GM12875 (cell line): Measurements from ENCODE around the gene CDHR3.
"Not testable (repeated sequence)": the region's sequence is repeated elsewhere in the genome, so short reads cannot be mapped to it uniquely, and the experiment has no call there.

Experiments
- H3K4me3 ChIP-seq: one replicate; pipeline ENCODE4 v1.5.1; 2011; ENCODE audit warnings: low read depth, low read length, control low read depth
- TF ChIP-seq, protein P1 (sequence below): IDR thresholded peaks from 2 replicates; pipeline ENCODE4 v1.5.1; 2011; ENCODE audit warnings: low read depth, mild to moderate bottlenecking, control low read depth, inconsistent platforms, low read length, moderate library complexity, borderline replicate concordance; ENCODE audit not compliant: insufficient read depth

Gene CDHR3

GRCh38 chr7:105996860-105997737 lies 34.0 kb downstream of the CDHR3 start:
- H3K4me3 ChIP-seq: no peak overlapping the region
- TF ChIP-seq, protein P1, sequence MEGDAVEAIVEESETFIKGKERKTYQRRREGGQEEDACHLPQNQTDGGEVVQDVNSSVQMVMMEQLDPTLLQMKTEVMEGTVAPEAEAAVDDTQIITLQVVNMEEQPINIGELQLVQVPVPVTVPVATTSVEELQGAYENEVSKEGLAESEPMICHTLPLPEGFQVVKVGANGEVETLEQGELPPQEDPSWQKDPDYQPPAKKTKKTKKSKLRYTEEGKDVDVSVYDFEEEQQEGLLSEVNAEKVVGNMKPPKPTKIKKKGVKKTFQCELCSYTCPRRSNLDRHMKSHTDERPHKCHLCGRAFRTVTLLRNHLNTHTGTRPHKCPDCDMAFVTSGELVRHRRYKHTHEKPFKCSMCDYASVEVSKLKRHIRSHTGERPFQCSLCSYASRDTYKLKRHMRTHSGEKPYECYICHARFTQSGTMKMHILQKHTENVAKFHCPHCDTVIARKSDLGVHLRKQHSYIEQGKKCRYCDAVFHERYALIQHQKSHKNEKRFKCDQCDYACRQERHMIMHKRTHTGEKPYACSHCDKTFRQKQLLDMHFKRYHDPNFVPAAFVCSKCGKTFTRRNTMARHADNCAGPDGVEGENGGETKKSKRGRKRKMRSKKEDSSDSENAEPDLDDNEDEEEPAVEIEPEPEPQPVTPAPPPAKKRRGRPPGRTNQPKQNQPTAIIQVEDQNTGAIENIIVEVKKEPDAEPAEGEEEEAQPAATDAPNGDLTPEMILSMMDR: no peak

DNA sequence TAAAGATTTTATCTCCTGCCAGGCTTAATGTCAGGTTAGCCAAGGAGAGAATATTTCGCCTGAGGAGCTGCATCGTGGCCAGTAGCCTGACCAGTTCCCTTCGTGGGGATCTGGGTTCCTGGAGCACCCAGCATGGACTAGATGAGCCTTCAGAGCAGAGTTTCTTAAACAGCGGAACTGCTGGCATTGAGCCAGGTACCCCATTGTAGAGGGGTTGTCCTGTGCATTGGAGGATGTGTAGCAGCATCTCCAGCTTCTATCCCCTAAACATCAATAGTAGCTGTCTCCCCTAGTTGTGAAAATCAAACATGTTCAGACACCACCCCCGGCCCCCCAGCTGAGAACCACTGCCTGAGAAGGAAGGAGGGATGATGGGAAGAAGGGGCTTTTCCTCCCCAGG lies 36.2 kb downstream of the CDHR3 start:
- TF ChIP-seq, protein P1: no peak
- no peak overlapping the region for H3K4me3 ChIP-seq

GRCh38 chr7:106001196-106001595 lies 38.1 kb downstream of the CDHR3 start:
- no peak overlapping the region for H3K4me3 ChIP-seq
- TF ChIP-seq, protein P1: no peak

GRCh38 chr7:106001886-106002285 lies 38.8 kb downstream of the CDHR3 start:
- H3K4me3 ChIP-seq: no peak overlapping the region
- TF ChIP-seq, protein P1: no peak

- TF ChIP-seq, protein P1: no peak
- H3K4me3 ChIP-seq: no peak overlapping the region
These were observed 40.5 kb downstream of the CDHR3 start for GRCh38 chr7:106003525-106004064.

- no peak overlapping the region for H3K4me3 ChIP-seq
- TF ChIP-seq, protein P1: no peak
These were observed 43.8 kb downstream of the CDHR3 start for GRCh38 chr7:106006906-106007305.

DNA sequence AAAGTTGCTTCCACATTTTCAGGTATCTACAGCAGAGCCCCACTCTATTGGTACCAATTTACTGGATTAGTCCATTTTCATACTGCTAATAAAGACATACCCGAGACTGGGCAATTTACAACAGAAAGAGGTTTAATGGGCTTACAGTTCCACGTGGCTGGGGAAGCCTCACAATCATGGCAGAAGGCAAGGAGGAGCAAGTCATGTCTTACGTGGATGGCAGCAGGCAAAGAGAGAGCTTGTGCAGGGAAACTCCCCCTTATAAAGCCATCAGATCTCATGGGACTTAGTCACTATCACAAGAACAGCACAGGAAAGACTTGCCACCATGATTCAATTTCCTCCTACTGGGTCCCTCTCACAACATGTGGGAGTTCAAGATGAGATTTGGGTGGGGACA lies 44.7 kb downstream of the CDHR3 start:
- not testable (repeated sequence) for H3K4me3 ChIP-seq
